Measurements from ENCODE around the gene RFC1. TPM values are rescaled to one million over a fixed set of nuclear protein-coding genes. Genes with fewer than 3 reads are reported as not detected.

The RFC1 gene
- polyA plus RNA-seq, 3 donors, result 8.7 to 15.0 (median 14.6) TPM

DNA sequence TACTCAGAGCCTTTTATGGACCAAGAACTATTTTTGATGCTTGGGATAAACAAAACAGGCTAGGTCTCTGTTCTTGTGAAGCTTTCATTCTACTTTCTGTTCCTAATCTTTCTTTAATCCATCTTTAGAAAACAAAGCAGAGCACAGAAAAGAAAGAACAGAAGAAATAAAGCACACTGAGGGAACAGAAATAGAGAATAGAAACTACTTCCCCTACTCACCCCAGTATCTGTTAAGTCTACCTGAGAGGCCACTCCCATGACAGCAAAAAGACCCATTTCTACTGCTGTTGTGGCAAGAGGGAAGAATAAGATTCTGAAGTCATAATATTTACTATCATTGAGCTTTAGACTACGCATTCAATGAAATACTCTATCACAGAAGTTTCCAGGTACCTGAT lies 9.2 kb downstream of the RFC1 start:
- H3K4me3 ChIP-seq (replicated peaks in 1 of 3; ENCODE audit: low read depth in 2 of 3, low read length in 3 of 3), result no peak overlapping the region
- H3K9ac ChIP-seq (ENCODE audit: insufficient read depth, low read length, poor library complexity, severe bottlenecking), result no peak overlapping the region
- Mint-ChIP-seq H3K4me3 (no peak overlapping the region), H3K27ac (peak overlapping the region in 5 of 7 donors; percentile 9 to 50 (median 33)), H3K36me3 (peaks cover 3 to 10% of the 10 kb centered on the region in 2 donors), H3K9me3 (no peaks in the 10 kb centered on the region), H3K4me1 (peaks cover 41% of the 10 kb centered on the region), H3K27me3 (ENCODE audit: low read depth in 3 of 3) (peaks cover 0 to 1% (median 0%) of the 10 kb centered on the region in 3 donors)
- H3K79me2 ChIP-seq (ENCODE audit: insufficient read depth, low read length), result peaks cover 97% of the 10 kb centered on the region
- no CpG with 5 or more reads among the region's 1 CpG for WGBS (ENCODE audit: insufficient coverage)
- TF ChIP-seq, protein P1, sequence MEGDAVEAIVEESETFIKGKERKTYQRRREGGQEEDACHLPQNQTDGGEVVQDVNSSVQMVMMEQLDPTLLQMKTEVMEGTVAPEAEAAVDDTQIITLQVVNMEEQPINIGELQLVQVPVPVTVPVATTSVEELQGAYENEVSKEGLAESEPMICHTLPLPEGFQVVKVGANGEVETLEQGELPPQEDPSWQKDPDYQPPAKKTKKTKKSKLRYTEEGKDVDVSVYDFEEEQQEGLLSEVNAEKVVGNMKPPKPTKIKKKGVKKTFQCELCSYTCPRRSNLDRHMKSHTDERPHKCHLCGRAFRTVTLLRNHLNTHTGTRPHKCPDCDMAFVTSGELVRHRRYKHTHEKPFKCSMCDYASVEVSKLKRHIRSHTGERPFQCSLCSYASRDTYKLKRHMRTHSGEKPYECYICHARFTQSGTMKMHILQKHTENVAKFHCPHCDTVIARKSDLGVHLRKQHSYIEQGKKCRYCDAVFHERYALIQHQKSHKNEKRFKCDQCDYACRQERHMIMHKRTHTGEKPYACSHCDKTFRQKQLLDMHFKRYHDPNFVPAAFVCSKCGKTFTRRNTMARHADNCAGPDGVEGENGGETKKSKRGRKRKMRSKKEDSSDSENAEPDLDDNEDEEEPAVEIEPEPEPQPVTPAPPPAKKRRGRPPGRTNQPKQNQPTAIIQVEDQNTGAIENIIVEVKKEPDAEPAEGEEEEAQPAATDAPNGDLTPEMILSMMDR (IDR thresholded peaks at IDR 0.05), result no peak
- no peaks in the 10 kb centered on the region for H3K36me3 ChIP-seq (replicated peaks in 1 of 2; ENCODE audit: control insufficient read depth in 1 of 2, insufficient read depth in 2 of 2, low read length in 2 of 2)
- H2AFZ ChIP-seq (ENCODE audit: insufficient read depth, low read depth, low read length, poor library complexity, severe bottlenecking), result no peak overlapping the region
- peaks cover 19 to 29% of the 10 kb centered on the region in 2 donors for H3K4me1 ChIP-seq (ENCODE audit: control insufficient read depth in 1 of 2, insufficient read depth in 2 of 2, low read length in 2 of 2)
- peak overlapping the region in 1 of 2 donors; percentile 68 for H3K27ac ChIP-seq (ENCODE audit: low read depth in 1 of 2, low read length in 2 of 2)
- no peaks in the 10 kb centered on the region for H4K20me1 ChIP-seq (ENCODE audit: insufficient read depth, low read length)
- no peak overlapping the region for H3K4me2 ChIP-seq (replicated peaks; ENCODE audit: extremely low read depth, low read length, poor library complexity, severe bottlenecking)
- no peak for DNase-seq
- no peaks in the 10 kb centered on the region for H3K9me3 ChIP-seq (replicated peaks in 1 of 2; ENCODE audit: control insufficient read depth in 1 of 2, insufficient read depth in 1 of 2, low read length in 2 of 2)
- intact Hi-C loops (cut with micrococcal nuclease), result no loop called here
- no peaks in the 10 kb centered on the region for H3K27me3 ChIP-seq (ENCODE audit: control insufficient read depth in 2 of 2, insufficient read depth in 2 of 2, low read length in 2 of 2)

DNA sequence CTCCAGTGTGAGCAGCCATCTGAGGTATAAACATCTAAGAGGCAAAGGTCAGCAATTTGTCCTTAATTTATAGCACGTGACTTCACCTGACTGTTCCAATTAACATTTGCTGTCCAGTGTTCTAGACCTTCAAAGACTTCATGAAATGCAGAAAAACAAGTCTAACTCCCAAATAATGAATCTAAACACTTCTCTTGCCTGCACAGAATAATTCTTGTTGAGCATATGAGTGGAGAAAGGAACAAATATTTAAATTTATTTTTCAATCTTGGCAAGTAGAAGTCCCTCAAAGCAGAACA lies 12.0 kb downstream of the RFC1 start:
- Mint-ChIP-seq H3K27ac (peak overlapping the region; percentile 82 to 94 (median 91)), H3K9me3 (peaks cover 0 to 8% (median 3%) of the 10 kb centered on the region in 7 donors), H3K36me3 (peaks cover 20 to 28% of the 10 kb centered on the region in 2 donors), H3K4me3 (peak overlapping the region; percentile 64 to 86), H3K27me3 (ENCODE audit: low read depth in 3 of 3) (peaks cover 0 to 1% (median 0%) of the 10 kb centered on the region in 3 donors), H3K4me1 (peaks cover 39% of the 10 kb centered on the region)
- TF ChIP-seq, protein P1 (IDR thresholded peaks at IDR 0.05), result no peak
- intact Hi-C loops (cut with micrococcal nuclease), result no loop called here
- Histone ChIP-seq H4K20me1 (ENCODE audit: insufficient read depth, low read length) (no peaks in the 10 kb centered on the region), H3K79me2 (ENCODE audit: insufficient read depth, low read length) (peaks cover 96% of the 10 kb centered on the region), H3K27me3 (ENCODE audit: control insufficient read depth in 2 of 2, insufficient read depth in 2 of 2, low read length in 2 of 2) (no peaks in the 10 kb centered on the region), H3K4me3 (replicated peaks in 1 of 3; ENCODE audit: low read depth in 2 of 3, low read length in 3 of 3) (peak overlapping the region in 2 of 3 experiments; percentile 71 to 90), H2AFZ (ENCODE audit: insufficient read depth, low read depth, low read length, poor library complexity, severe bottlenecking) (no peak overlapping the region), H3K9ac (ENCODE audit: insufficient read depth, low read length, poor library complexity, severe bottlenecking) (peak overlapping the region; percentile 59), H3K27ac (ENCODE audit: low read depth in 1 of 2, low read length in 2 of 2) (peak overlapping the region in 1 of 2 donors; percentile 87), H3K9me3 (replicated peaks in 1 of 2; ENCODE audit: control insufficient read depth in 1 of 2, insufficient read depth in 1 of 2, low read length in 2 of 2) (no peaks in the 10 kb centered on the region), H3K4me1 (ENCODE audit: control insufficient read depth in 1 of 2, insufficient read depth in 2 of 2, low read length in 2 of 2) (peaks cover 19 to 29% of the 10 kb centered on the region in 2 donors), H3K4me2 (replicated peaks; ENCODE audit: extremely low read depth, low read length, poor library complexity, severe bottlenecking) (peak overlapping the region; percentile 70), H3K36me3 (replicated peaks in 1 of 2; ENCODE audit: control insufficient read depth in 1 of 2, insufficient read depth in 2 of 2, low read length in 2 of 2) (peaks cover 8 to 23% of the 10 kb centered on the region in 2 donors)
- 20% methylated on average over 1 of the region's 1 CpG for WGBS (ENCODE audit: insufficient coverage)
- no peak for DNase-seq

Measured in CD14-positive monocyte (primary cell).